CD1c-positive myeloid dendritic cell (primary cell): ENCODE results near the gene PCA3.

Experiments used
- DNase-seq: peaks from one replicate; pipeline ENCODE4 v3.0.0-alpha.2; 2016; ENCODE audit errors: extremely low spot score

Gene PCA3

DNA sequence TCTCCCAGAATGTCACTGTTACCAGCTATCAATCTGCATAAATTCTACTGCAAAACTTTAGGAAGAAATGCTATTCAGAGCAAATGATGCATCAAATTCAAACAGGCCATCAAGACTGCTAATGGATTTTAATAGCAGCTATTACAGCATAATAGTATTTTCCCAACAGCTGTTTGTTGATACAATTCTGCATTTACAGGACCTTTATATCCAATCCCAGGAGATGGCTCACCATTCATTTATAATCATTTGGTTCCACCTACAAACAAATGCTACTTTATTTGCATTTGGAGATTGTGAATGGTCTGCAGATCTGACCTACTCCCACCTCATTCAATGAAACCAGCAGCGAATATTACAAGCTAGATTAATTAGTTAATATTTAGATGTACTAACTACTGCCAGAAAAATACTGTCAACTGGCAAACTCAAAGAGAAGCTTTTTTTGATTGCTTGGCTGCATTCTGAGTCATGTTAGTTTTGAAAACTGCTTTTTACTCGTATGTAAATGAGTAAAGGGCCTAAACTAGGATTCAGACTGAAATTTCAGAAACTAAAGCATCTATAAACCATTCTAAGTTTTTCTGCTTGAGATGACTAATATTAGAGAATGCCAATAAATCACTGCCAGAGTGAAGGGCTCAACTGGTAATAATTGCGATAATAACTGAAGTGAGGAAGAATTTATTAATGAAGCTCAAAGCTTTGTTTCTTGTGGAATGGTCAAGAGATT, 7.1 kb upstream of the PCA3 start:
- no peak for DNase-seq

DNA sequence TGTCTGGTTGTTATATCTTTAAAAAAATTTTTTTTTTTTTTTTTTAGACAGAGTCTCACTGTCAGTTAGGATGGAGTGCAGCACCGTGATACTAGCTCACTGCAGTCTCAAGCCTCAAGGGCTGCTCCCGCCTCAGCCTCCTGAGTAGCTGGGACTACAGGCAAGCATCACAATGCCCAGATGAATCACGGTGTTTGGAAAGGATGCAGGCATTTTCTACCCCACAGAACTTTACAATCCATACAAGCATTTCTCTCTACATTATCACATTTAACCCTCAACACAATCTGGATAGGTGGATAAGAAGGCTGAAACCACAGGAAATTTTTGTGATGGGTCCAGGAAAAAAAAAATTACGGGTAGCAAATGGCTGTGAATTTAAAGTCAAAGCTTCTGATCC, 5.8 kb upstream of the PCA3 start:
- DNase-seq, result no peak

DNA sequence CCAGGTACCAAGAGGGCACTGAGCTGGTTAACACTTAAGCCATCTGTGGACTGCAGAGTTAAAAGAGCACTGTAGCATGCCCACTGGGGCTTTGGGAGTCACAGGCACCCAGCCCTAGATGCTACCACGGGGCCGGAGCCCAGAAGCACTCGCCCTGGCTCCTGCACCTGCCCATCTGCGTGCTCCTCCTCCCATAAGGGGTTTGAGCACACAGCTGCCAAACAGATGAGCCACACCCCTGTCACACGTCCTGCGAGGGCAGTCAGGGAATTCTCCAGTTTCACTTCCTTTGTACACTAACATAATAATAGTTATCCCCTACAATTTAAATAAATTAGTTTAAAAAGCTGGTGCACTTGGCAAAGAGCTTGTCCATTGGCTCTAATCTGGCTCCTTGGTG, 4.5 kb upstream of the PCA3 start:
- DNase-seq, result no peak

DNA sequence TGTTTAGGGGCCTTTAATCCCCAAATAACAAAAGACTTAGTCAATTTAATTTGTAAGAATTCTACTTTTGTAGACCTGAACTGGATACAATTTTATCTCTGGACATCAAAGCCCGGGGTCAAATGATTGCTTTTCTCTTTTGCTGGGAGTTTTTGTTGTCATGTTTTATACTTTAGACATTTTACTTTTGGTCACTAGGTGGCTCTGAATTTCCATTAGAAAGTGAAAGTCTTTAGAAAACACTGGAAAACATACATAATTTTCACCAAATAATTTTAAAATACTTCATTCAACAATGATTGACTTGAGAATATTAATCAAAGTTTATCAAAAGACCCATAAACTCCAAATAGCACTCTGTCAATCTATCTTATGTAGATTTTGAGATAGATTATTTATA, 2.8 kb upstream of the PCA3 start:
- DNase-seq, result no peak

DNA sequence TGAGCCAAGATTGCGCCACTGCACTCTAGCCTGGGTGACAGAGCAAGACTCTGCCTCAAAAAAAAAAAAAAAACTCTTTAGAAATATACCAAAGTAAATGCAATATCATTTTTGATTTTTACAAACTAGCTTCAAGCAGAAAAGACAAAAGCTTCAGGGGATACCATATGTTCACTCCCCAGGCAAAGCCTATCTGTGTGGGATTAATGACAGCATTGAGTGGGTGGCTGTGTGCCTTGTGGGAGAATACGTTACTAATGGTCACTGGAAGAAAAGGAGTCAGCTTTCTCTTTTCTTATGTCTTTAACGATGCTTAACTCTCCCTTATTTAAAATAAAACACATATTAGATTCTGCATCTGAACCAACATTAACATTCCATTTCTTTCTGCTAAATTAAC, 1.9 kb downstream of the PCA3 start:
- DNase-seq, result no peak

DNA sequence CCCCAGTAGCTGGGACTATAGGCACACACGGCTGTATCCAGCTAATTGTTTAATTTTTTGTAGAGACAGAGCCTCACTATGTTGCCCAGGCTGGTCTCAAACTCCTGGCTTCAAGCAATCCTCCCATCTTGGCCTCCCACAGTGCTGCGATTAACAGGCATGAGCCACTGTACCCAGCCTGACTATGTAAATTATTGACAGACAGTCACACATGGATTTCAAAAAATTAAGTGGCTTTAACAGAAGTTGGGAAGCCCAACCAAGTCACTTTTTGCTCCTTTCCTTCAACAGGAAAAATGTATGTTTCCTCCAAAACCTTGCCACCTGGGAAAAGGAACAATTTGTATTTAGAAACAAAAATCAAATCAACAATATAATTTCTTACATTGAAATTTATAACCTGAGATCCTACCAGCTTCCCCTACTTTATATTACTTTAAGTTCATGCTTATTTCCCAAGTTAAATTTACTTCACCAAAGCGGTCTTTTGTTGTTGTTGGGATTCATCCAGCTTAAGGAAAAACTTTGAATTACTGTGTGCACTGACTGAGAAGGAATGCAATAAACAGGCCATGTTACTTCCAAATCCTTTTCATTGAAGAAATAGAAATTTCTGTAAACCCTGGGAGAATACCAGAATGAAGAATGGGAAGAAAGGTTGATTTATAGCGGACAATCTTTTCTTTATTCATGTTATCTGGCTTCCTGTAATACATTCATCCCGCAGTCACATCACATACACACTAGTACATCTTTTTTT, 8.6 kb downstream of the PCA3 start:
- DNase-seq, result no peak

DNA sequence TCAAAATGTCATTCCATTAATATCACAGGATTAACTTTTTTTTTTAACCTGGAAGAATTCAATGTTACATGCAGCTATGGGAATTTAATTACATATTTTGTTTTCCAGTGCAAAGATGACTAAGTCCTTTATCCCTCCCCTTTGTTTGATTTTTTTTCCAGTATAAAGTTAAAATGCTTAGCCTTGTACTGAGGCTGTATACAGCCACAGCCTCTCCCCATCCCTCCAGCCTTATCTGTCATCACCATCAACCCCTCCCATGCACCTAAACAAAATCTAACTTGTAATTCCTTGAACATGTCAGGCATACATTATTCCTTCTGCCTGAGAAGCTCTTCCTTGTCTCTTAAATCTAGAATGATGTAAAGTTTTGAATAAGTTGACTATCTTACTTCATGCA, 20.6 kb downstream of the PCA3 start:
- no peak for DNase-seq

DNA sequence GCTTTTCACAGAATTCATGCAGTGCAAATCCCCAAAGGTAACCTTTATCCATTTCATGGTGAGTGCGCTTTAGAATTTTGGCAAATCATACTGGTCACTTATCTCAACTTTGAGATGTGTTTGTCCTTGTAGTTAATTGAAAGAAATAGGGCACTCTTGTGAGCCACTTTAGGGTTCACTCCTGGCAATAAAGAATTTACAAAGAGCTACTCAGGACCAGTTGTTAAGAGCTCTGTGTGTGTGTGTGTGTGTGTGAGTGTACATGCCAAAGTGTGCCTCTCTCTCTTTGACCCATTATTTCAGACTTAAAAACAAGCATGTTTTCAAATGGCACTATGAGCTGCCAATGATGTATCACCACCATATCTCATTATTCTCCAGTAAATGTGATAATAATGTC, 21.3 kb downstream of the PCA3 start:
- DNase-seq, result no peak

DNA sequence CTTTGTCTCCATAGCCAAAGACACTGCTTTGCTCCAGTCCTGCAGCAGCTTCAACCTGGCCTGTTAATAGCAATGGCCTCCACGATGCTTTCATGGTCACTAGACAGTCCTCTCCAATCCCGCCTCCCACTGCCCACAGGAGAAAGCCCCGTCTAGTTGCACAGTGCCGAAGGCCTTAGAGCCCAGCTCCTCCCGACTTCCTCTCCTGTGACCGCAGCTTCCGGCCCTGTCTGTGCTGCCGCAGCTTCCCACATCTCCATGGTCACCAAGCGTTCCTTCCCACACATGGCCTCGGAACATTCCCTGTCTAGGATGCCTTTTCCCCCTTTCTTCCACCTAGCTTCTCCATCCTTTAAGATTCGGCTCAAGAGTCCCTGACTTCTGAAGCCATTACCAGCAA, 23.4 kb downstream of the PCA3 start:
- DNase-seq, result no peak

DNA sequence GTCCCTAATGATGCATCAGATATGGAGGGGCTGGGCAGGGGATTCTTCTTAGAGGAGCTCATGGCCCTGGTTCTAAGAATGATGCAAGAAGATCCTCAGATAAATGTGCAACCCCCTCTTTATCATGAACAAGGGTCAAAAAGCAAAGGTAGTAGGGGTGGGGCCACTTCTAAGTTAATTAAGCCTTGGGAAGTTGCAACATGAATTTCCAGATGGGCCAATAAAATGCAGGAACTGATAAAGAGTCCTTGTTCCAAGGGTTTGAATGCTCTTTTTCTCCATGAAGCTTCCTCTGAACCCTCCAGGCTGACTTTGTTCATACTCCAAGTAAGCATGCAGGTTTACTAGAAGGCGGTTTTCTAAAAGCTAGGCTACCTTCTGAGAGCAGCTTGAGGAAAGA, 25.6 kb downstream of the PCA3 start:
- no peak for DNase-seq

DNA sequence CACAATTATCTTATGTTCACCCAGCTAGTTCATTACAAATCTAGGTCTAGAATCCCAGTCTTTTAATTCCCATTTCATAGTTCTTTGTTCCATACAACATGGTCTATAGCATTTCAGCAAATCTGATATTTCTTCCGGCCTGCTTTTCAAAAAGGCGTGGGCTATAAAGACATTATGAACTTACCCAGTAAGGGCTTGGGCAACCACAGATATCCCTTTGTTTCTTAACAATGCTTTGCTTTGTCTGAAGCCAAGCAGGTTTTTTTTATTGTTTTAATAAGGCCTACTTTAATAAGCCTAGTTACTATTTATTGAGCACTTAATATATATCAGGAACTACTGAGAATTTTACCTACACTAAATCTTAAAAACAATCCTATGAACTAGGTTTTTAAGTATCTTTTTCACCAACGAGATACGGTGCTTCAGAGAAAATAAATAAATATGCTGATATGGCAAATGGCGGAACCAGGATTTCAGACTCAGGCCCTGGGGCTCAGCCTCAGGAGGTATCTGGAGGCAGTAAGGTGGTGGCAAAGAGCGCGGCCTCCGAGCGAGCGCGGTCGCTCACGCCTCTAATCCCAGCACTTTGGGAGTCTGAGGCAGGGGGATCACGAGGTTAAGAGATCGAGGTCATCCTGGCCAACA, 29.7 kb downstream of the PCA3 start:
- DNase-seq, result no peak

DNA sequence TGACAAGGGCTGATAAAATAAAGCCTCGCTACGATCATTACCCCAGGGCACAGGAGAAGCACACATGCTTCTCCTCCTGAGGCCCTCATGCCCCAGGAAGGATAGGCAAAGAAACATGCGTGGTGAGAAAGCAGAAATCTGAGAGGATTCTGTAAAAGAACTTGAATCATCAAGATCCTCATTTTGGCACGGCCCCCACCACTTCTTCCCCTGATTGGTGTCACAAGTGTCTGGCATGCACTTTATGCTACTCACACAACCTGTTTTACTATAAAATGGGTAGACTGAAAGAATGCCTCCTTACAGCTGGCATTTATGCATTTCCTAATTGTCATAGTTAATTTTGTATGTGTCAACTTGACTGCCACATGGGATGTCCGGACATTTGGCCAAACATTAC, 32.1 kb downstream of the PCA3 start:
- no peak for DNase-seq

DNA sequence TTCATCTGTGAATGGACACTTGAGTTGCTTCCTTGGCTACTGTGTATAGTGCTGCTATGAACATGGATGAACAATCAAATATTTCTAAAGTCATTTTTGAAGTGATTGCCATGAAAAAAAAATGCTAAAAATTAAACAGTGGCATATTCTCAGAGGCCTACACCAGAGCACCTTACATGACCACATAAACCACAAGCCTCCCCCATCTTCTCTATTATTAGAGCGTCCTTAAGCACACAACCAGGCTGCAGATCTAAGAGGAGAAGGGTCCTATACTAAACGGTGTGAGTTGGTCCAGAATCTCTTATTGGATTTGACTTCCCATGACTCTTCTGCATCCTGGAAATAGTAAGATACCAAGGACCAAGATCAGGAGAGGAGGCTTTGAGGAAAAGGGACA, 34.3 kb downstream of the PCA3 start:
- no peak for DNase-seq

DNA sequence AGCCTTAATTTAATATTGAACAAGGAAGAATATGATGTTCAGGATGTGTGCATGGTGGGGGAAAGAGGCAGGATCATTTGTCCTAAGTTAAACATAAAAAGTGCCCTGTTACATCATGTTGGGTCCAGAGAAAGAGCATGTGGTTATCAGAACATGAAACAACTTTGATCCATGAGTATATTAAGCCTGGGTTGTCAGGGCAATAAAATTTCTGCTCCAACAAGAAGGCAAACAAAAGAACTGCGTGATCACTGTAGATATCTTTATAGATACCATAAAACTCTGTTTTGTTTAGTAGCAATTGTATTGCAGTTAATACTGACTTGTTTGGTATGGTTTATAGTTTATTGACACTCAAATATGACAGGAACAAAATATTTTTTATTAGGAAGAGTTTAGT, 35.2 kb downstream of the PCA3 start:
- DNase-seq, result no peak

DNA sequence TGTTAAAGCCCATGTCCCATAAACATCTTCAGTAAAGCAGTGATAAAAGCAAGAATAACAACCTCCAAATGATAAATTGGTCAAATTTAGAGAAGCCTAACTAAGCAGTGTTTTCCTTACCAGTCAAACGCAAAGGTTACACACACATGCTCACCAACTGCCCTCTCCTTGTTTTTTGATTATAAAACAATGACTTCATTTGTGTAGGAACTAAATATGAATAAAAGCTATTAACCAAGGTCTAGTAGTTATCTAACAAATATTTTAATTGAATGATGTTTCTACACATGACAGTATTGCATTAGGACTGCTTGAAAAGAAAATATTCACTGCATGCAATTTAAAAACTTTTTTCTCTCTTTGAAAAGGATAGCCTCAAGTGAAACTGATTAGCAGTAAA, 36.7 kb downstream of the PCA3 start:
- no peak for DNase-seq

DNA sequence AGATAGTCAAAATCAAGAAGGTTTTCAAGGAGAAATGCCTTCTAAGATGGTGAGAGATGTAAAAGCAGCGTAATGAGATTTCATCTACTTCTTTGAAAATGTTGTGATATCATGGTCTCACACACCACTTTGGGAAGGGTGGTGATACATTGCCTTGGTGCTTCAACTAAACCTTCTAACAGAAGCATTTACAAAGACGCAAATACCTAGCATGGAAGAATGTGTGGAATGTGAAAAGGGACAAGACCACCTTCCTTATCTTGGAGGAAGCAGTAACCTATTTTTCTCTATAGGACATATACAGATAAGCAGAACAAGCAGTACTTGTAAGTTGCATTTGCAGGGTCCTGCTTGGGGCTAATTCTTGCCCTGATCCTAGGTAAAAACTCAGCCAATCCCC, 38.8 kb downstream of the PCA3 start:
- DNase-seq, result no peak

DNA sequence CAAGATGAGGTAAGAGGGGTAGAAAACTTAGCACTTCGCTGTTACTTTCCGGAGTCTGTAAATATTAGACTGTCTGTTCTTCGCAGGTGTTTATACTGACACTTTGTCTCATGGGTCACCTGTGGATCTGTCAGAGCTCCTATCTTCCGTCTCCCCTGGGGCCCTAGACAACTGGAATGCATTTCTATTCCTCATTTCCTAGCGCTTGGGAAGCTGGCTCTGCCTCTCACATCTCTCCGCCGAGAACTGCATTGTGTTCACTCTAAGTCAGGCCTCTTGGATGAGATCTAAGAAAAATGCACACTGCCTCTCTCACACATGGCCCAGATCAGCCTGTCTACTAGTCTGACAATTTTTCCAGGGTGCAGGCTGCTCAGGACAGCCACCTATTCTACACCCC, 39.5 kb downstream of the PCA3 start:
- DNase-seq, result no peak

DNA sequence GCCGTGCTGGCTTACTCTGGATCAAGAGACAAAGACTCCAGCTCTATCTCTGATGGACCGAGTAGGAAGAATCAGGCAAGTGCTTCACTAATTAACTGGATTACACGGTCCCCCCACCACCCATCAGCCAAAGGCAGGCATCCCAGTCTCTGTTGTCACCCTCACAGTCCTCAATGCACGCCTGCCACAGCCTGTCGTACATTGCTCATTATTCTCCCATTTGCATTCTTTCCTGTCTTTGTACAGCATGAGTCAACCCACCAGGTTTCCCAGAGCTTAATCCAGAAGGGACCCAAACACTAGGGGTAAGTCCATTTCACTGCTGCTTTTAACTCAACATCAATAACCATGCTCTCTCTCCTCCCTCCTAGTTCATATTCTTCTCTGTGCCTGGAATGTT, 44.4 kb downstream of the PCA3 start:
- DNase-seq, result no peak

DNA sequence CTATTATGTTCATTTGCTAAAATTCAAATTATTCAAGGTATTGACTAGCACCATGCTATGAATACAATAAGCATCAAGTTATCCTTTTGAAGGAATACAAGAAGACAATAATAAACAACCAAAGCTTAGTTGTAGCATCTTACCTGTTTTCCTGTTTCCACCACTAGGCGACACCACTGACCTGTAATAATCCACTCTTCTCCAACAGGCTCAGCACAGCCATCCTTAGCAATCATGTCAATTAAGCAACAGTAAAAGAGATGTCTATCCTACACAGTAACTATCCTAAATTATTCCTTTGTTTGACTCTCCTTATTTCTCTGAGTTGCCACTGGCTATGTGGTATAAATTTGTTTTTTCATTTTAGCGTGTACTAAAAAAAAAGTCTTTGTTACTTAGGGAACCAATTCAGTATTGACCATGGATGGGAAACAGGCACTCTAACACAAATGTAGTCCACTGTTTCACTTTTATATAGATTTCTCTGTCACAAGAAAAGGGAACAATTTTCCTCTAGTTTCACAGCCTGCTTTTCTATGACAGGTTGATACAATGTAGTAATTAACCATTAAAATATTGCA, 46.2 kb downstream of the PCA3 start:
- DNase-seq, result no peak

DNA sequence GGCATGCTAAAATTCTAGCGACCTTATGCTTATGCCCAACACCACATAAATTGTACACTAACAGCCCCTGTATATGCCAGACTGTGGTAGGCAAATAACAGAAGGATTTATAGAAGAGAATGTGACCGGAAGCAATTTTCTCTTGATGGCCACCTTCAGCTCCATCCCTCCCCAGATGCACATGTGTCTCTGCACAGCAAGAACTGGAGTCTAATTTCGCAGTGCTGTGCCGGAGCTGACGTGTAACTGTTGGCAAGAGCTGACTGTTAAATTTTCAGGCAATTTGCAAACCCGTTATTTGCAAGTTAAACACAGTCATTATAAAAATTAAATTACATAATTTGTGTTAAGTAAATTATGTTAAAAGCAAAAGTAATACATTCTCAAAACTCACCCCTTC, 48.4 kb downstream of the PCA3 start:
- no peak for DNase-seq

DNA sequence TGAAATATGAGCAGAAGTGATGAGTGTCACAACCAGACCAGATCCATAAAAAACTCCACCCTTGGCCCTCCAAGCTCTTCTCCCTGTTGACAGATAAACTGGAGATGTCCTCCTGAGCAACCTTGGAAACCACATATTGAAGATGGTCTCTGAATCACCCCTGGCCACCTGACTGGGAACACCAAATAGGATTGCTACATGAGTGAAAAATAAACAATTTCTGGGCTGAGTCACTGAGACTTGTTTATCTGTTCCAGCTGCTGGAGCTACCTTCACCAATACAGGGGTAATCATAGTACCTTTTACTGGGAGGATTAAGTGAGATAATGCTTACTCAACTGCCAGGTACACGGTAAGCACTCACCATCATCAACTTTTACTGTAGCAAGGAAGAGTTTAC, 53.3 kb downstream of the PCA3 start:
- no peak for DNase-seq

DNA sequence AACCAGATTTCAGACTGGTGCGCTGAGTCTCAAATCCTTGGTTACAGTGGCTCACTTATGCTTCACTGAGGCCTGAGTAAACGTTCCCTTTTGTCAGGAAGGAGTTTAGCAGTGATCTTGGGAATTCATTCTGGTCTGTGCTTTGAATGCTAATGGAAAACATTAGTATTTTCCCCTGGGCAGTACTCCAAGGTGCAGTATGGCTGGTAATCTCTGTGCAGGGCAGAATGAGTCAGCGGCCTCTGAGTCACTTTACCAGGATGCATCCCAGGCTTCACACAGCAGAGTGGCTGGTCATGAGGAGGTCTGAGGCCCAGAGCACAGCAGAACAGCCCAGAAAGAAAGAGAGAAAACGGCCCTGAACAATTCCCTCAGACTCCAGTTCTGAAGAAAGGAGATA, 54.0 kb downstream of the PCA3 start:
- no peak for DNase-seq

DNA sequence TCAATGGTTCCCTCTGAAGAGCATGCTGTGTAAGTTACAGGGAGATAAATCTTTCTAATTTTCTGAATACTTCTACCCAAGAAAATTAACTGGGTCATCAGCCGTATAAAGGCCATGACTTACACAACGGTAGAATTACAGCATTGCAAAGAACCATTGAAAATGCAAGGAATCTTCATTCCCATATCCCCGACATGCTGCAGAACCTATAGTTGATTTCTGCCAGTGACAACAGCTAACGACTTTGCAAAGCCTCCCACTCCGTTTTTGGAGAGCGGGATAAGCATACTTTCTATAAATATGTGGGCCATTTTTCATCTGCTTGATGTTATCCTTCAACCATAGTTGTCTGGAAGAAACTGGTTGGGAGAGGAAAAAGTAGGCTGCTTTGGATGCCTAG, 56.2 kb downstream of the PCA3 start:
- DNase-seq, result no peak
